Liver (tissue), 9 donors: ENCODE data around the gene PTH2. TPM values are rescaled to one million over a fixed set of nuclear protein-coding genes. Genes with fewer than 3 reads are reported as not detected.

Source experiments
- DNase-seq: peaks from one replicate; pipeline ENCODE4 v3.0.0-alpha.2; 2017; ENCODE audit warnings: low spot score
- H3K27ac ChIP-seq, 2 donors: one replicate each; pipeline ENCODE4 v1.7.0; 2013; ENCODE audit warnings: inconsistent platforms in 2 of 2, low read length in 2 of 2, control low read depth in 1 of 2, low read depth in 1 of 2, mild to moderate bottlenecking in 1 of 2
- H3K27me3 ChIP-seq, 4 donors: one replicate each; pipeline versions ENCODE4 v1.6.1 to v1.7.0; 2013; ENCODE audit warnings: low read length in 3 of 4, inconsistent platforms in 1 of 4, mild to moderate bottlenecking in 1 of 4, moderate library complexity in 1 of 4; ENCODE audit not compliant: control insufficient read depth in 4 of 4, insufficient read depth in 4 of 4
- H3K36me3 ChIP-seq, 4 donors: one replicate each; pipeline versions ENCODE4 v1.6.1 to v1.7.0; 2013; ENCODE audit warnings: low read length in 3 of 4, mild to moderate bottlenecking in 3 of 4, low read depth in 1 of 4, moderate library complexity in 1 of 4; ENCODE audit not compliant: control insufficient read depth in 4 of 4, insufficient read depth in 3 of 4
- H3K4me1 ChIP-seq, 4 donors: one replicate each; pipeline versions ENCODE4 v1.6.1 to v1.7.0; 2013; ENCODE audit warnings: low read length in 3 of 4, mild to moderate bottlenecking in 3 of 4, moderate library complexity in 1 of 4; ENCODE audit not compliant: control insufficient read depth in 4 of 4, insufficient read depth in 4 of 4
- H3K4me3 ChIP-seq, 3 donors: one replicate each; pipeline versions ENCODE4 v1.6.1 to v1.7.0; 2013; ENCODE audit warnings: low read length in 3 of 3, control low read depth in 1 of 3, low read depth in 1 of 3, mild to moderate bottlenecking in 1 of 3
- H3K9ac ChIP-seq, 2 donors: one replicate each; pipeline ENCODE4 v1.7.0; 2013; ENCODE audit warnings: low read length in 2 of 2, mild to moderate bottlenecking in 2 of 2, moderate library complexity in 2 of 2, control low read depth in 1 of 2, low read depth in 1 of 2
- H3K9me3 ChIP-seq, 4 donors: one replicate each; pipeline versions ENCODE4 v1.6.1 to v1.7.0; 2013; ENCODE audit warnings: low read length in 3 of 4; ENCODE audit not compliant: control insufficient read depth in 4 of 4
- EGR1 ChIP-seq, 2 donors: IDR thresholded peaks; 2 replicates each; pipeline ENCODE4 v1.6.1; 2016 to 2018; ENCODE audit warnings: antibody characterized with exemption in 2 of 2, low read depth in 2 of 2
- FOXA2 ChIP-seq: IDR thresholded peaks from 2 replicates; pipeline ENCODE4 v1.6.1; 2016; ENCODE audit warnings: antibody characterized with exemption
- GABPA ChIP-seq, 2 donors: IDR thresholded peaks in 1 of 2; conservative IDR thresholded peaks in 1 of 2; 2 replicates each; pipeline ENCODE4 v1.6.1; 2016; ENCODE audit warnings: antibody characterized with exemption in 2 of 2, mild to moderate bottlenecking in 1 of 2, moderate library complexity in 1 of 2
- NR2F2 ChIP-seq: IDR thresholded peaks from 2 replicates; pipeline ENCODE4 v1.6.1; 2016; ENCODE audit warnings: antibody characterized with exemption
- RXRA ChIP-seq, 2 donors: IDR thresholded peaks; 2 replicates each; pipeline ENCODE4 v1.6.1; 2017 to 2018; ENCODE audit warnings: antibody characterized with exemption in 2 of 2, mild to moderate bottlenecking in 1 of 2
- TAF1 ChIP-seq: conservative IDR thresholded peaks from 2 replicates; pipeline ENCODE4 v1.6.1; 2016; ENCODE audit warnings: antibody characterized with exemption, mild to moderate bottlenecking
- WGBS: extraction: QIAGEN DNeasy Blood & Tissue Kit; methylation state at CpG from one replicate; pipeline ENCODE4 v1.1.7; 2013; 5-methylcytosine and 5-hydroxymethylcytosine counted together
- polyA plus RNA-seq, 2 donors: library from polyadenylated mRNA; stranded (reverse) in 1 of 2; unstranded in 1 of 2; fragments of 200-250 nt in 1 of 2; fragments of >200 nt in 1 of 2; fragmentation: Nextera tagmentation in 1 of 2; extraction: Ambion mirVana in 1 of 2; gene quantifications; one replicate each; pipeline versions ENCODE4 v1.2.1 to v1.2.3, GENCODE V29; 2013 to 2015
- total RNA-seq, 2 donors: library from RNA; depleted of rRNA; stranded (reverse); fragments of >200 nt; gene quantifications; one replicate each; pipeline ENCODE4 v1.2.3, GENCODE V29; 2014
- TF ChIP-seq, protein P1 (sequence below): fragments of 150-350 bp; IDR thresholded peaks from 2 replicates; pipeline ENCODE4 v1.5.1; 2017; ENCODE audit warnings: improper control_type of control experiment, low read depth, low read length; ENCODE audit not compliant: missing input control
- TF ChIP-seq, protein P2 (sequence below): IDR thresholded peaks from 2 replicates; pipeline ENCODE4 v1.6.1; 2016; ENCODE audit warnings: antibody characterized with exemption, mild to moderate bottlenecking
- donor health status: healthy.
- donor health status: healthy.
- donor health status: healthy.
- donor health status: healthy.
- donor health status: healthy.

The PTH2 gene
- total and polyA plus RNA-seq, 4 donors = not detected

GRCh38 chr19:49423985-49424303 is 703 bp upstream of the PTH2 start:
- no peak overlapping the region for H3K4me3 ChIP-seq
- H3K9me3 ChIP-seq = no peaks in the 10 kb centered on the region
- no peak overlapping the region for H3K27ac ChIP-seq
- no peak overlapping the region for H3K9ac ChIP-seq
- peaks cover 5 to 11% (median 8%) of the 10 kb centered on the region in 4 donors for H3K4me1 ChIP-seq
- no peaks in the 10 kb centered on the region for H3K36me3 ChIP-seq
- no peak for TF ChIP-seq TAF1
- no peak for DNase-seq
- WGBS = 7% methylated on average over 3 of the region's 3 CpGs
- peaks cover 6 to 33% (median 18%) of the 10 kb centered on the region in 4 donors for H3K27me3 ChIP-seq

GRCh38 chr19:49422407-49423070 is 702 bp downstream of the PTH2 start:
- WGBS = 6% methylated on average over 58 of the region's 58 CpGs
- H3K4me1 ChIP-seq = peaks cover 5 to 11% (median 7%) of the 10 kb centered on the region in 4 donors
- peaks cover 6 to 33% (median 18%) of the 10 kb centered on the region in 4 donors for H3K27me3 ChIP-seq
- H3K9ac ChIP-seq = no peak overlapping the region
- no peak overlapping the region for H3K27ac ChIP-seq
- H3K9me3 ChIP-seq = no peaks in the 10 kb centered on the region
- DNase-seq = no peak
- no peak for TF ChIP-seq GABPA (IDR thresholded peaks at IDR 0.05 in 1 of 2, conservative IDR thresholded peaks at IDR 0.05 in 1 of 2)
- TF ChIP-seq, protein P1, sequence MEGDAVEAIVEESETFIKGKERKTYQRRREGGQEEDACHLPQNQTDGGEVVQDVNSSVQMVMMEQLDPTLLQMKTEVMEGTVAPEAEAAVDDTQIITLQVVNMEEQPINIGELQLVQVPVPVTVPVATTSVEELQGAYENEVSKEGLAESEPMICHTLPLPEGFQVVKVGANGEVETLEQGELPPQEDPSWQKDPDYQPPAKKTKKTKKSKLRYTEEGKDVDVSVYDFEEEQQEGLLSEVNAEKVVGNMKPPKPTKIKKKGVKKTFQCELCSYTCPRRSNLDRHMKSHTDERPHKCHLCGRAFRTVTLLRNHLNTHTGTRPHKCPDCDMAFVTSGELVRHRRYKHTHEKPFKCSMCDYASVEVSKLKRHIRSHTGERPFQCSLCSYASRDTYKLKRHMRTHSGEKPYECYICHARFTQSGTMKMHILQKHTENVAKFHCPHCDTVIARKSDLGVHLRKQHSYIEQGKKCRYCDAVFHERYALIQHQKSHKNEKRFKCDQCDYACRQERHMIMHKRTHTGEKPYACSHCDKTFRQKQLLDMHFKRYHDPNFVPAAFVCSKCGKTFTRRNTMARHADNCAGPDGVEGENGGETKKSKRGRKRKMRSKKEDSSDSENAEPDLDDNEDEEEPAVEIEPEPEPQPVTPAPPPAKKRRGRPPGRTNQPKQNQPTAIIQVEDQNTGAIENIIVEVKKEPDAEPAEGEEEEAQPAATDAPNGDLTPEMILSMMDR = peak; percentile 7
- TF ChIP-seq RXRA (IDR thresholded peaks at IDR 0.05) = no peak
- TF ChIP-seq FOXA2 = no peak
- TF ChIP-seq NR2F2 = no peak
- TF ChIP-seq, protein P2, sequence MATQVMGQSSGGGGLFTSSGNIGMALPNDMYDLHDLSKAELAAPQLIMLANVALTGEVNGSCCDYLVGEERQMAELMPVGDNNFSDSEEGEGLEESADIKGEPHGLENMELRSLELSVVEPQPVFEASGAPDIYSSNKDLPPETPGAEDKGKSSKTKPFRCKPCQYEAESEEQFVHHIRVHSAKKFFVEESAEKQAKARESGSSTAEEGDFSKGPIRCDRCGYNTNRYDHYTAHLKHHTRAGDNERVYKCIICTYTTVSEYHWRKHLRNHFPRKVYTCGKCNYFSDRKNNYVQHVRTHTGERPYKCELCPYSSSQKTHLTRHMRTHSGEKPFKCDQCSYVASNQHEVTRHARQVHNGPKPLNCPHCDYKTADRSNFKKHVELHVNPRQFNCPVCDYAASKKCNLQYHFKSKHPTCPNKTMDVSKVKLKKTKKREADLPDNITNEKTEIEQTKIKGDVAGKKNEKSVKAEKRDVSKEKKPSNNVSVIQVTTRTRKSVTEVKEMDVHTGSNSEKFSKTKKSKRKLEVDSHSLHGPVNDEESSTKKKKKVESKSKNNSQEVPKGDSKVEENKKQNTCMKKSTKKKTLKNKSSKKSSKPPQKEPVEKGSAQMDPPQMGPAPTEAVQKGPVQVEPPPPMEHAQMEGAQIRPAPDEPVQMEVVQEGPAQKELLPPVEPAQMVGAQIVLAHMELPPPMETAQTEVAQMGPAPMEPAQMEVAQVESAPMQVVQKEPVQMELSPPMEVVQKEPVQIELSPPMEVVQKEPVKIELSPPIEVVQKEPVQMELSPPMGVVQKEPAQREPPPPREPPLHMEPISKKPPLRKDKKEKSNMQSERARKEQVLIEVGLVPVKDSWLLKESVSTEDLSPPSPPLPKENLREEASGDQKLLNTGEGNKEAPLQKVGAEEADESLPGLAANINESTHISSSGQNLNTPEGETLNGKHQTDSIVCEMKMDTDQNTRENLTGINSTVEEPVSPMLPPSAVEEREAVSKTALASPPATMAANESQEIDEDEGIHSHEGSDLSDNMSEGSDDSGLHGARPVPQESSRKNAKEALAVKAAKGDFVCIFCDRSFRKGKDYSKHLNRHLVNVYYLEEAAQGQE = no peak
- H3K4me3 ChIP-seq = no peak overlapping the region
- no peaks in the 10 kb centered on the region for H3K36me3 ChIP-seq

- Histone ChIP-seq H3K27me3 (peaks cover 6 to 27% (median 15%) of the 10 kb centered on the region in 4 donors), H3K9me3 (no peaks in the 10 kb centered on the region), H3K9ac (no peak overlapping the region), H3K27ac (no peak overlapping the region), H3K4me1 (peaks cover 5 to 11% (median 7%) of the 10 kb centered on the region in 4 donors), H3K36me3 (no peaks in the 10 kb centered on the region), H3K4me3 (no peak overlapping the region)
- DNase-seq = no peak
- TF ChIP-seq EGR1 (IDR thresholded peaks at IDR 0.05; ENCODE audit: low read depth in 2 of 2) (no peak), GABPA (IDR thresholded peaks at IDR 0.05 in 1 of 2, conservative IDR thresholded peaks at IDR 0.05 in 1 of 2) (no peak)
- WGBS = 29% methylated on average over 3 of the region's 3 CpGs
Measured at GRCh38 chr19:49421878-49422202, 1.4 kb downstream of the PTH2 start.
